GM06990 (cell line): ENCODE results near the gene PIK3AP1.
A peak's percentile ranks its signal among the peaks of the same experiment; 100 is the strongest.

Experiments
- DNase-seq: peaks from one replicate; pipeline ENCODE4 v3.0.0-alpha.2; 2011; ENCODE audit not compliant: insufficient read length; ENCODE audit errors: extremely low read depth
- H3K27me3 ChIP-seq: replicated peaks from 2 replicates; pipeline ENCODE4 v1.6.0; 2011; ENCODE audit warnings: low read length; ENCODE audit not compliant: control insufficient read depth, insufficient read depth
- H3K36me3 ChIP-seq: 2 replicates; pipeline ENCODE4 v1.5.1; 2011; ENCODE audit warnings: low read length; ENCODE audit not compliant: control insufficient read depth, insufficient read depth
- H3K4me3 ChIP-seq: replicated peaks from 2 replicates; pipeline ENCODE4 v1.5.1; 2011; ENCODE audit warnings: low read depth, mild to moderate bottlenecking, control low read depth, low read length
- CTCF ChIP-seq: IDR thresholded peaks from 2 replicates; pipeline ENCODE4 v1.5.1; 2011; ENCODE audit warnings: low read length, control low read depth, mild to moderate bottlenecking, inconsistent platforms; ENCODE audit not compliant: insufficient read depth, poor library complexity, severe bottlenecking

PIK3AP1 gene

DNA sequence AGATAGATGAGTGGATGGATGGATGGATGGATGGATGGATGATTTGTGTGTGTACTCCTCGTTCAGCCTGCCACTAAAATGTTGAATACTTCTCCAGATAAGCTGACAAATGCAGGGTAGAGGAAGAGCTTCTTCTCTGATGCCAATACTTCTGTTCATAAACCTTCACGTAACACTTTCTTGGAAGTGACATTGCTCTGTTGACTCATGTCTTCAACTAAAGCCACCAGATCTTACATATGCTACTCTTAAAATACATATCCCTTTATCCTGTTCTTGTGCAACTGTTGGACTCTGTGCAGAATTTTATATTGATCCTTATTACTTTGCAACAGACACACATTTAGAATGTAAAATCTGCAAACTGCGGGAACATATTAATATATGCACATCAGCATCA lies 26.9 kb downstream of the PIK3AP1 start:
- no peak for TF ChIP-seq CTCF
- DNase-seq, result no peak
- H3K27me3 ChIP-seq, result no peaks in the 10 kb centered on the region
- peaks cover 2% of the 10 kb centered on the region; the same call in 1 of the 2 replicates for H3K36me3 ChIP-seq
- H3K4me3 ChIP-seq, result no peak overlapping the region

GRCh38 chr10:96692427-96692826 lies 27.9 kb downstream of the PIK3AP1 start:
- Histone ChIP-seq H3K36me3 (peaks cover 2% of the 10 kb centered on the region; the same call in 1 of the 2 replicates), H3K27me3 (no peaks in the 10 kb centered on the region), H3K4me3 (no peak overlapping the region)
- TF ChIP-seq CTCF, result no peak
- DNase-seq, result no peak

DNA sequence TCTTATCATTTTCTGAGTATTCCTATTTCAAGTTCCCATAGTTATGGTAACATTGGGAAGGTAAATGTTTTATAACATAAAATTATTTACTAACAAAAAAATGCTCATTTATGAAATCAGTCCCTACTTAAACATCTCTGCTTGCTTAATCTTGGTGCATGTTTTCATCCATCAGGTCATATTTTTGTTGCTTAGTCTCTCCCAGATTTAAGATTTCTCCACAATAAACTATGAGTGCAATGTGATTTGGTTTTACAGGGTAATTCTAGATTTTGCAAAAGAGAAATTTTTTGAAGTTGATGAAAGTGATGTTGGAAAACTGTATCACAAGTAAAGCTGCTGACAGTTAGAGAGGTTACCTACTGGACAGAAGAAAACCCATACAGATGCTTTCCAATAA lies 28.6 kb downstream of the PIK3AP1 start:
- no peaks in the 10 kb centered on the region for H3K27me3 ChIP-seq

DNA sequence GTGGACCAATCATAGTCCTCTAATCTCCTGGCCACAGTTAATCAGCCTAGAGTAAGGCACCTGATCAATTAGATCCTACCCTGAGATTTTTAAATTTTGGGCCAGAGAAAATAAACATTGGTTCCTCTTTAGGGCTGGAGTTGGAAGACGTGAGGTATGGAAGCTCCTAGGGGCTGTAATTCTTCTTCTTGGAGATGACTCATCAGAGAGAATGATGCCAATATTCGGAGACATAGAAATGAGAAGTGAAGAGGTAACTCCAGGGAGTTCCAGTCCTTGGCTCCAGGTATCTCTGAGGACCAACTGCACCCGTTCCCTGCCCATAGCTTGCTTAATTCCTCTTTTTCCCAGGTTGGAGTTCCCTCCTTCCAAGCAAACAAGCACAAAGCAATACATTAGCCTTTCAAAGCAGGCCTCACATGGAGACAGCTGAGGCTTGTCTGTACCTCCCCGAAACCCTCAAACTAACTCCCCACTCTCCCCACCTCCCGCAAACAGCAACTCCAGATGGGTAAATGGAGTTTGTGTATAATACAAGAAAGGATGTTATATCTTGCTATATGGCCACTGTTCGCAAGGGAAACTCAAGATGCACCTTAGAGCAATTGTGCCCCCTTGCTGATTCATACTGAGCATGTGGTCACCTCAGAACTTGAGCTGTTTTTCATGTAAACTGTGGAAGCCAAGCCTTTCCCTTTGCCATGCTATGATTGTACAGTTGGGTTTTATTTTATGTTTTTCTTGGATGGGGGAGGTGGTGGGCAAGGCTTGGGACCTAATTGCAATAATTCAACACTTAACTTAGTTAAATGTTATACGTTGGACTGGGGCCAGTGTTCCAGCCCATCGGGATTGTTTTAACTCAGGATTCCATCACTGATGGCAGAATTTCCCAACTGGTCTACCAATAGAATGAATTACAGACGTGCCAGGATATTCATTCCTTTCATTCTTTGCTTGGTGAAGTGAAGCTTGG lies 29.3 kb downstream of the PIK3AP1 start:
- peak; percentile 32 for TF ChIP-seq CTCF
- no peak for DNase-seq
- Histone ChIP-seq H3K27me3 (no peaks in the 10 kb centered on the region), H3K4me3 (no peak overlapping the region), H3K36me3 (peaks cover 2% of the 10 kb centered on the region)

More for the DNA sequence above, 28.6 kb downstream of the PIK3AP1 start:
- Histone ChIP-seq H3K36me3 (peaks cover 2% of the 10 kb centered on the region; the same call in 1 of the 2 replicates), H3K4me3 (no peak overlapping the region)
- no peak for DNase-seq
- no peak for TF ChIP-seq CTCF

DNA sequence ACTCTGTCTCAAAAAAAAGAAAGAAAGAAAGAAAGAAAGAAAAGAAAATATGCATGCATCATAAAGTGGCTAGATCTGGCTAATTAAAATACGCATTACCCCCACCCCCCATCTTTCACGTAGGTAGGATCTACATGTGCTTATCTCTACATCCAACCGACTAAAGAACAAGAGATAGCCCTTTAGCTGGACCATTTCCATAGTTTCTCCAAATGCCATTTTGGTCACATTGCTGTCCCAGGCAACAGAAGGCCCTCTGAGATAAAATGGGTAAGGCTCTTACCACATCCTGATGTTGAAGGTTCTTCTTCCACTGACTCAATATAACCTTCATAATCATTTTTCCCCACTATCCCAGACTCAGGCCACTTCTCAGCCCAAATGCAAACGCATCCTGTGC lies 31.5 kb downstream of the PIK3AP1 start:
- Histone ChIP-seq H3K27me3 (no peaks in the 10 kb centered on the region), H3K4me3 (no peak overlapping the region), H3K36me3 (peaks cover 8% of the 10 kb centered on the region)
- no peak for DNase-seq
- TF ChIP-seq CTCF, result no peak
